GM23338 (cell line): Measurements from ENCODE around the gene ZNF382.

Source experiments
- CREB1 ChIP-seq: fragments of 250-450 bp; sonication (Bioruptor Pico); IDR thresholded peaks from 2 replicates; pipeline ENCODE4 v1.5.0; 2020; ENCODE audit warnings: low read depth, mild to moderate bottlenecking, moderate library complexity
- CTCF ChIP-seq, 2 experiments: fragments of 200-600 bp in 1 of 2; sonication (generic) in 1 of 2; conservative IDR thresholded peaks; 2 replicates each; pipeline versions ENCODE4 v1.5.1 to v1.6.1; 2016 to 2017; ENCODE audit warnings: antibody characterized with exemption in 2 of 2, low read depth in 2 of 2, mild to moderate bottlenecking in 2 of 2, moderate library complexity in 1 of 2
- EZH2 ChIP-seq: fragments of 200-600 bp; sonication (generic); IDR thresholded peaks from one replicate; pipeline ENCODE4 v1.8.0; 2017; ENCODE audit warnings: antibody characterized with exemption, mild to moderate bottlenecking, low read depth; ENCODE audit not compliant: unreplicated experiment
- JUNB ChIP-seq: IDR thresholded peaks from one replicate; pipeline ENCODE4 v1.6.1; 2016; ENCODE audit warnings: antibody characterized with exemption; ENCODE audit not compliant: unreplicated experiment
- NANOG ChIP-seq: IDR thresholded peaks from 2 replicates; pipeline ENCODE4 v1.6.1; 2016; ENCODE audit warnings: antibody characterized with exemption, borderline replicate concordance
- POLR2AphosphoS5 ChIP-seq: IDR thresholded peaks from 2 replicates; pipeline ENCODE4 v1.6.1; 2016; ENCODE audit warnings: antibody characterized with exemption, low read depth
- REST ChIP-seq: IDR thresholded peaks from one replicate; pipeline ENCODE4 v1.6.1; 2018; ENCODE audit warnings: antibody characterized with exemption; ENCODE audit not compliant: unreplicated experiment

- TF ChIP-seq JUNB (no peak), CTCF (conservative IDR thresholded peaks at IDR 0.05; ENCODE audit: low read depth in 2 of 2) (no peak), REST (no peak), CREB1 (CRISPR knock-in tag) (peak; percentile 52; the same call in 1 of the 2 replicates), POLR2AphosphoS5 (no peak), EZH2 (no peak), NANOG (no peak)
These were observed 32.5 kb upstream of the ZNF382 start for GRCh38 chr19:36572593-36573019.
